GM20431 (cell line): ENCODE measurements around the gene MLLT6.

Source experiments
- in situ Hi-C: fragments of 300-500 bp; cut with MseI, MboI; formaldehyde crosslinking; loops from one replicate; pipeline ENCODE4 v1.15.0; 2020; ENCODE audit warnings: low sequenced_read_pairs; ENCODE audit not compliant: unreplicated experiment

The MLLT6 gene

DNA sequence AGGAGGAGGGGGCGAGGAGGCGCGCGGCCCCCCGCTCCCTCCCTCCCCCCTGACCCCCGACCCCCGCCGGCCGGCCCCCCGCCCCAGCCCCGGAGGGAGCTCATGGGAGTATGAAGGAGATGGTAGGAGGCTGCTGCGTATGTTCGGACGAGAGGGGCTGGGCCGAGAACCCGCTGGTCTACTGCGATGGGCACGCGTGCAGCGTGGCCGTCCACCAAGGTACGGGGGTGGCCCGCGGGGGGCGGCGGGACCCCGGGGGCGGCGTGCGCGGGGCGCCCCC lies 390 bp downstream of the MLLT6 start:
- in situ Hi-C loops: no loop called here

DNA sequence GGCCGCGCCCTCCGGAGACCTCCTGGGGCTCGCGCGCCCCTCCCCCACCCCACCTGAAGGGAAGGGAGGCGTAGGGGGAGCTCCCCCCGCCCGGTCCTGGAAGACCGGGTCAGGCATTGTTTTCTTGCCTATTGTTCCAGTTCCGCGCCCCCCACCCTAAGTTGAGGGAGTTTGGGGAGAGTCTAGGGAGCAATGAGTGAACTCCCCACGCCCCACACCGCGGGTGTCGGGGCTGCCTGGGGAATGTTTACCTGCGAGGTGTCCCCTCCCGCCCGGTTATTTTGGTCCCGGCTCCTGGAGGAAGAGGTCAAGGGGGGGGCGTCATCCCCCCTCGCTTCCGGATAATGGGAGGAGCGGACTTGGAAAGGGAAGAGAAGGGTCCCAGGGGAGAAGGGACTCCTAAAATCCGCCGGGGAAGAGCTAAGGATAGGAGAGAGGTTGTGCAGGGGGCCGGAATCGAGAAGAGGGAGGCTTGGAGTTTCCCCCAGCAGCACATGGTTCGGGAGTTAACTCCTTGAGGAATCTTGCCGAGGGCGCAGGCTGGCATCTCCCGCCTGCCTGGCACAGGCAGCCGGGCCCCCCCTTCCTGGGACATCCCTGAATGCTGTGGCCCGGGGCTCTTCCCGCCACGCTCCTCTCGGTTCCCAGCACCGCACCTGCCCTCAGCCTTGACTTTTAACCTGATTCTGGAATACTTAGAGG lies 881 bp downstream of the MLLT6 start:
- in situ Hi-C loops: no loop called here

- in situ Hi-C loops: no loop called here
Measured at GRCh38 chr17:38706505-38707216, 1.6 kb downstream of the MLLT6 start.

DNA sequence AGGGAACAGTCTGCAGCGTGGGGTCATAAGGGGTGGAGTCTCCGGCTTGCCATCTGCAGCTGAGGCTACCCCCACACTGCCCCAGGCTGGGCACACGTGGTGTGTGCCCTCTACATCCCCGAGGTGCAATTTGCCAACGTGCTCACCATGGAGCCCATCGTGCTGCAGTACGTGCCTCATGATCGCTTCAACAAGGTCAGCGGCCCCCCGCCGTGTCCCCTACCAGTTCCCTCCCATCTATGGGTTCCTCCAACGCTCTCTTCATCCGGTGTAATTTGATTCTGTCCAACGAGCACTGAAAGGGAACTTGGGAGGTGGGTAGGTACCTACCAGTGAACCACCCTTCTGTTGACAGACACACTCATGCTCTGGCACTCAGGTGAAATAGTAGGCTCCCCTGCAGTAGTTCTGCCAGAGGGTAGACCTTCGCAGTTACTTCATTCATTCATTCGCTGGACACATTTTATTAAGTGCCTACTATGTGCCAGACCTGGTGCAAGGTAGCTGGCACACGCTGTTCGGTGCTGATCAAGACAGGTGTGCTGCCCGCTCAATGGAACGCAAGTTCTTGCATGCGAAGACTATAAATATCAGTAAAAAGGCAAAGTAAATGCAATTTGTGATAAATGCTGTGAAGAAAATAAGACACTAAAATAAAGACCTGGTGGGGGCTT lies 2.7 kb downstream of the MLLT6 start:
- in situ Hi-C loops: no loop called here

GRCh38 chr17:38709104-38709820 lies 4.2 kb downstream of the MLLT6 start:
- in situ Hi-C loops: no loop called here

DNA sequence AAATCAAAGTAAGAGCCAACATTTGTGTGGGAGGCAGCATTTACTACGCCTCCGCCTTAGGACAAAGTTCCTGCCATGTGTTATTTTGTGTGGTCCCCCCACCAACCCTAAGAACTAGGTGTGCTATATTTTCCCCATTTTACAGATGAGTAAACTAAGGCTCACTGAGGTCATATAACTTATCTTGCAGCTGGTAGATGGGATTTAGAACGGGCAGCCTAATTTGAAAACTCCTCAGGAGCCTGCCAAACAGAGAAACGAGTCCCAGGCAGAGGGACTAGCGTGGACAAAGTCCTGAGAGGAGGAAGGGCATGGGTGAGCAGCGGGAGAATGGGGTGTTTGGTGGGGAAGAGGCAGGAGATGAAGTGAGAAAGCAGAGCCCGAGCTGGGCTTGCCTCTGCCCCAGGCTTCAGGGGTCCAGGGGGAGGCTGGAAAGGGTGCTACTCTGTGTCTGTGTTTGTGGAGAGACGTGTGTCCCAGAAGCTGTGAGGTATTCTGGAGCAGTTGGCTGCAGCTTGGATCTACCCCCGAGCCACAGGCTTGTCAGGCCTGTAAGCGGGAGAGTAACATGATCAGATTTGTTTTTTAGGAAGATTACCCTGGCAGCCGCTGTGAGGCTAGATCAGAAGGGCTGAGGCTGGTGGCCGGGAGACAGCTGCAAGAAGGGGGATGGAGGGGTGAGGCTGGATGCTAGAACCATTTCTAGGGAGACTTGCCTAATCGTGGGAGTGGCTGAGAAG lies 5.0 kb downstream of the MLLT6 start:
- in situ Hi-C loops: no loop called here

DNA sequence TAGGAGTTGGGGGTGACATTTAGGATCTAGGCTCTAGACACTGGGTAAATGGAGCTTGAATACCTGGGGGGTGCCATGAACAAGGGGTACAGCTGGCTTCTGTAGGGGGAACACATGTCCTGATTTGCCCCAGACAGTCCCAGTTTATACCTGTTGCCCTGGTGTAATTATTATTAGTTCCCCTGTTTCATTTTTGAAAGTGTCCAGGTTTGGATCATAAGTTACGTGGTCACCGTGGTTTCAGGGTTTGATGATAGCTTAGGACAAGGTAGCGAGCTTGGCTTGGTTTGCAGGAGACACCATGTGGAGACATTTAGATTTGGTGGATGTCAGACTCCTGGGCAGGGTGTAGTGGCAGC lies 5.5 kb downstream of the MLLT6 start:
- in situ Hi-C loops: no loop called here

- in situ Hi-C loops: no loop called here
Measured at GRCh38 chr17:38710985-38711384, 5.9 kb downstream of the MLLT6 start.

DNA sequence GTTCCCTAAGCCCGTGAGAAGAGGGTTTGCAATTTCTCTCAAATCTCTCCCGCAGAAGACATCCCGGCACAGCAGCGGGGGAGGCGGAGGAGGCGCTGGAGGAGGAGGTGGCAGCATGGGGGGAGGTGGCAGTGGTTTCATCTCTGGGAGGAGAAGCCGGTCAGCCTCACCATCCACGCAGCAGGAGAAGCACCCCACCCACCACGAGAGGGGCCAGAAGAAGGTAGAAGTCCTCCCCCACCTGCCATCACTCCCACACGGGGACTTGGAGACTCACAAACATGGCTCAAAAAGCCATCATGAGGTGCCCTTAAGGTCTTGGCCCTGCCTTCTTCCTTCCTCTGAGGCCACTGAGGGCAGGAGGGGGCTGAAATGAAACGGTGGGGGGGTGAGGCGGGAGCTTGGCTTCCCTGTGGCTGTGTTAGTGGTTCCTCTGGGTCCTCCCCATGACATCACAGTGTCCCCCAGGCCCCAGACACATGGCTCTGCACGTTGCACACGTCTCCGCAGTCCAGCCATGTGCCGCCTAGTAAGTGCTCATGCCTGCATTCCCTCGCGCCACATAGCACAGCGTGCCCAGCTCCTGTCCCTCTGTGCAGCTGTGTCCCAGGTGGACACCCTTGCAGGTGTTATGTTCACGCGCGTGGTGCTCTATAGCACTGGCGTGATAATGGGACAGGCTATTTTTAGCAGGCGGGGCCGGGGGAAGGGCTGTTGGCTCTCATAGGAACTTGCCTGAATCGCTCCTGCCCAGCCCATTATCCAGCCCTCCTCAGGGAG lies 6.9 kb downstream of the MLLT6 start:
- in situ Hi-C loops: no loop called here

DNA sequence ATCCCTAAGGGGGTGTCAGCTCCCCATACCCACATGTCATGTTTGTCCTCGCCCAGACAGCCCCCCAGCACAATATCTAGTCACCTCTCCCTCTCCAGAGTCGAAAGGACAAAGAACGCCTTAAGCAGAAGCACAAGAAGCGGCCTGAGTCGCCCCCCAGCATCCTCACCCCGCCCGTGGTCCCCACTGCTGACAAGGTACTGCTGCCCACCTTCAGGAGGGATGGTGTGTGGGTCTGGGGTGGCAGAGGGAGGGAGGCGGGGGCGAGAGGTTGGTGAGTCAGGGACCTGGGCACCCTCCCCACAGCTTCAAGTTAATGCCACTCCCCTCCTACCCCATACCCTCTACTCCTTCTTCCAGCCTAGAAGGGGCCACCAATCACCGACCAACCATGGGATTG lies 7.5 kb downstream of the MLLT6 start:
- in situ Hi-C loops: no loop called here

DNA sequence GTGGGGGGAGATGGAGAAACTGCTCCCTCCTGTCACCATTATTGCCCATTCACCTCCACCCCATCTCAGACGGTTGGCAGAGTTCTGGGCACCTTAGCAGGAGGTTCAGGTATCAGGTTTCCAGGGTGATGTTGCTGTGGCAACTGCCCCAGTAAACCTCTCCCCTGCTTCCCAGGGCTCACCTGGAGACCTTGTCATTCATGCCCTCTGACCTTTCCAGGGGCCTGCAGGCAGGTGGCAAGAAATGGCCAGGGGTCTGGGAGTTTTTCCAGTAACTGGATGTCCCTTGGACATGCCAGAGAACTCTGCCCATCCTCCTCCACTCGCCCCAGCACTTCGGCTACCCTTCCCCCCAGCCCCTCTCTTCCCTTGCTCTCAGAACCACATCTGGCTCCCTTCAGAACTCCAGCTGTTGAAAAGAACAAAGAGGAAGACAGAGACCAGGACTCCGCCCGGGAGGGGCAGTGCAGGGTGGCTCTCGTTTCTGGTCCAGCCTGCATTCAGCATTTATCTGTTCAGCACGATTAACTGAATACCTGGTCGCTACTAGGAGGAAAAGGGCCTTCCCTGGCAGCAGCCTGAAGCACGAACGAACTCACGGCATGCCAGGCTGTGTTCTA lies 8.5 kb downstream of the MLLT6 start:
- in situ Hi-C loops: no loop called here

GRCh38 chr17:38715216-38715943 lies 10.3 kb downstream of the MLLT6 start:
- in situ Hi-C loops: no loop called here

GRCh38 chr17:38716368-38717005 lies 11.4 kb downstream of the MLLT6 start:
- in situ Hi-C loops: no loop called here

GRCh38 chr17:38717139-38717745 lies 12.2 kb downstream of the MLLT6 start:
- in situ Hi-C loops: no loop called here

DNA sequence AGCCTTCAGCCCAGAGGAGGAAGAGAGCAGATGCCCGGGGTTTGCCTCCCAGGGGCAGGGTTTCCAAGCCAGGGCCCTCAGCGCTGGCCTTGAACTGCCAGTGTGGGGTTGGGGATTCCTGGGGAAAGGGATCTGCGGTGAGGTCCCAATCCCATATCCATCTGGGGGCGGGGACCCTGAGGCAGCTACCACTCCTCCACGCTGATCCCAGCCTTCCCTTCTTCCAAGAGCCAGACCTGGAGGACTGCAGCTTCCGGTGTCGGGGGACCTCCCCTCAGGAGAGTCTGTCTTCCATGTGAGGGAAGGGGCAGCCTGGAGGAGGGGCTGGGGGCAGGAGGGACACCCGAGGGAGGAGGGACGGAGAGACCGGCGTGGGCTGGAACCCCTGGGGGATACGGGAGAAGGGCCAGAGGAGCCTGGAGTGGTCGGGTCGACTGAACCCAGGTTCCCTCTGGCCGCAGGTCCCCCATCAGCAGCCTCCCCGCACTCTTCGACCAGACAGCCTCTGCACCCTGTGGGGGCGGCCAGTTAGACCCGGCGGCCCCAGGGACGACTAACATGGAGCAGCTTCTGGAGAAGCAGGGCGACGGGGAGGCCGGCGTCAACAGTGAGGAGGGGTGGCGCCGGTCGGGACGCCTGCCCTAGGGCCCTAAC lies 14.3 kb downstream of the MLLT6 start:
- in situ Hi-C loops: no loop called here

- in situ Hi-C loops: no loop called here
Measured at GRCh38 chr17:38719943-38720641, 15.0 kb downstream of the MLLT6 start.

DNA sequence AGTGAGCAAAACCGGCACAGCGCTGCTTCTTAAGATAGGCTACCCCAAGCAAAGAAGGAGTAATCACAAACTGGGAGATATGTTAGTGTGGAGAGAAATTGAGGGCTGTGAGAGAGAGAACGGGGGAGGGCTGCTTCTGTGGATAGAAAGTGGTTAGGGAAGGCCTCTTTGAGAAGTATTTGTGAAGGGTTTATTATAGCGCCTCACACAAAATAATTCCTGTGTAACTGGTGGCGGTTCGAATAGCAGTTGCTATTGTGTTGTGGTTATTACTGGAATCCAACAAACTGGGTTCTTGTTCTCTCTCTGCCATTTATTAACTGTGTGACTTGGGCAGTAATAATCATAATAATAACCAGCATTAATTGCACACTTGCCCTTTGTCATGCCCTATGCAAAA lies 15.9 kb downstream of the MLLT6 start:
- in situ Hi-C loops: no loop called here
